T-helper 22 cell (primary cell): ENCODE measurements around the gene KCNG2.

ENCODE experiments used
- DNase-seq: peaks from one replicate; pipeline ENCODE4 v3.0.0-alpha.2; 2020; ENCODE audit warnings: low read depth

The KCNG2 gene

DNA sequence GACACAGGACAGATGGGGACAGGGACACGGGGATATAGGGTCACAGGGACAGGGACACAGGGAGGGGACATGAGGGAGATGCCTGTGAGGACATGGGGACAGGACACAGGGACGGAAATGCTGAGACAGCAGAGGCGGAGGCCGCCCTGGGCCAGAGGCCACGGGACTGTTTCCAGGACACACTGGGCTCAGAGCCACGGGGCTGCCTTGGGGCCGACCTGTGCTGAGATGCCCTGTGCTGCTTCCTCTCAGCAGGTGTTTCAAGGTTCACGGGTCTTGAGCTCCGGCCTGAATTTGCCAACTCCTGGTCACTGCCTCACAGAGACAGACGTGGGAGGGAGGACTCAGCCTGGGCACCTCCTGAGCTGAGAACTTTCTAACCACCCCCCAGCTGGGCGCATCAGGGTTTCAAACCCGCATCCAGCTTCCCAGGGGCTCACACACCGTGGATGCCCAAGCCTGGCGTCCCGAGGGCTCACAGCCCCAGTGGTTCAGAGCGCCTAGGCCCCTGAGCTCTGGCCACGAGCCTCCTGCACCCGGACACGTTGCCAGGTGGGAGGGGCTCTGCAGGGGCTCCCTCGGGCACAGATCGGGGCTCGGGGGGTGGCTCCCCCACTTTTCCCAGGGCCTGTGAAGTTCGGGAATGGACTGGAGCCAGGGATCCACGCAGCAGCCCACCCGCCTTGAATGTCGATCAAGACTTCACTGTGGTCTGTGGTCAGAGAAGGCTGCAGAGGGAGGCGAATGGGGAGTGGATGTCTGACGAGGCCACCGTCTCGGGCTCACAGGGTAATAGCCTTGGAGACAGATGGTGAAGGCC, 89.7 kb downstream of the KCNG2 start:
- no peak for DNase-seq

DNA sequence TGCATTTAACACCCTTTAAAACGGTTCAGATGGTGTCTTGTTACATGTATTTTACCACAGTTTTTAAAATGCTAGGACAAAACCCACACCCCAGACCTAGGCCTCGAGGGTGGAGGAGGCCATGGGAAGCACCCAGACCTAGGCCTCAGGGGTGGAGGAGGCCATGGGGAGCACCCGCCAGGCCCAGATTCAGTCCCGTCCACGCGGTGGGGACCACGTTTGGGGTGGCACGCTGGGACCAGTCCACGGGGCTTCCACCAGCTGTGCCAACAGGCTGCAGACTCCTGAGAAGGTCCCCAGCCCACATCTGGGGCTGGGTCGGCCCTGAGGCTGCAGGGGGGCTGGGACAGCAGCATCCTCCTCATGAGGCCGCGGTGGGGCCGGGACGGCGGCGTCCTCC, 90.3 kb downstream of the KCNG2 start:
- DNase-seq: no peak

DNA sequence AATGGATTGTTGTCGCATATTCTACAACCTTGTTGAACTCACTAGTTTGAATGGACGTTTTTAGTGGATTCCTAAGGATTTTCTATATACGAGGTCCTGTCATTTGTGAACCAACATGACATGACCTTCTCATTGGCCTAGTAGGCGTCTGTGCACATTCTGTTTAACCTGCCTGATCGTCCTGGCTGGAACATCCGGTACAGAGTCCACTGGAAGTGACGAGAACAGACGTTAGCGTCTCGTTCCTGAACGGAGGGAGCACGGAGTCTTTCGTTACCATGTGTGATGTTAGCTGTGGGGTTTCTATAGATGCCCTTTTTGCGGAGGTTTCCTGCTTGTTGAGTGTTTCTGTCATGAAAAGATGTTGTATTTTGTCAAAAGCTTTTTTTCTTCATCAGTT, 91.8 kb downstream of the KCNG2 start:
- no peak for DNase-seq

DNA sequence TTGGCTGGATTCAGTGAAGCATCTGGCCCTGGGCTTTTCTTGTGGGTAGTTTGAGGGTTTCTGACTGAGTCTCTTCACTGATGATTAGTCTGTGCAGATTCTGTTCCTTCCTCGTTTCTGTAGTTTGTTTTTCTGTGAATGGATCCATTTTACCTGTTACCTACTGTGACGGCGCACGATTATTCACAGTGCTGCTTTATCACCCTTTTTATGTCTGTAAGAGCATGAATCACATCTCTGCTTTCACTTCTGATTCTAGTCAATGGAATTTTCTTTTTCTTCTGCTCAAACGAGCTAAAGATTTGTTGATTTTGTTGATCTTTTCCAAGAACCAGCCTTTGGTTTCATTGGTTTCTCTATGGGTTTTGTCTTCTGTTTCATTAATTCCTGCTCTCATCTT, 92.9 kb downstream of the KCNG2 start:
- no peak for DNase-seq

DNA sequence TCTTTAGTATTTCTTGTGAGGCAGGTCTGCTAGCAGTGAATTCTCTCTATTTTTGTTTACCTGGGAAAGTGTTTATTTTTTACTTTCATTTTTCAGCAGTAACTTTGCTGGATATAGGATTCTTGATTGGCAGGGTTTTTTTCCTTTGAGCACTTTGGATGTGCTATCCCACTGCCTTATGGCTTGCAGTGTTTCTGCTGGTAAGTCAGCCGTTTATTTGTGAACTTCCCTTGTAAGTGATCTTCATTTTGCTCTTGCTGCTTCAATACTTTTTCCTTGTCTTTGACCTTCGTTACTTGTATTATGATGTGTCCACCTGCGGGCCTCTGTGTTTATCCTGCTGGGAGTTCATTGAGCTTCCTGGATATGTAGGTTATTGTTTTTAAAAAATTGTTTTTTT, 99.0 kb downstream of the KCNG2 start:
- no peak for DNase-seq

DNA sequence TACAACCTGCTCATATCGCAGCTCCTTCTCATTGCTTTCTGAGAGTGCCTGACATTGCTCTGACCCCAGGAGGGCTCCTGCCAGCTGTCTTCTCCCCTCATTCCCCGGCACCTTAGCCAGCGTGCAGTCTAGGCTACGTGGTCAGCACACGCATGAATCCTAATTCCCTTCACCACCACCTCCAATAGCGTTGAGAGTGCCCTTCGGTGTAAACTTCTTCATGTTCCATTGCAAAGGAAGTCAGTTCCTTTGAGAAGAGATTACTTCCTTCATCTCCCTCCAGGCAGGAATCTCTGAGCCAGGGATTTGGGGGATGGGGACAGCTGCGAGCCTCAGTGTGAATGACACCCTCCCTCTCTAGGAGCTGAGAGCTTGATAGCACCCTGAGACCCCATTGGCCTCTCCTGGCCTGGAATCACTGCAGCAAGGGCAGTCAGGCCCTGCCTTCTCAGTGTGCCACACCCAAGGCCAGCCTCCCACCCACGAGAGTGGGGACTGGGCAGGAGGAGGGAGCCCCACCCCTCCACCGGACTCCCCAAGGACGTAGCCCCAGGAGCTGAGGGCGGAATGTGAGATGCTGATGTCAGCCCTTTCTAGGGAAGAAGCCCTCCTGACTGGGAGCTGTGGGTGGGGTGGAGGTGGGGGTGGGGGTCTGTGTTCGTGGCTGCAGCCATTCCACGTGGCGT, 100.3 kb downstream of the KCNG2 start:
- no peak for DNase-seq

DNA sequence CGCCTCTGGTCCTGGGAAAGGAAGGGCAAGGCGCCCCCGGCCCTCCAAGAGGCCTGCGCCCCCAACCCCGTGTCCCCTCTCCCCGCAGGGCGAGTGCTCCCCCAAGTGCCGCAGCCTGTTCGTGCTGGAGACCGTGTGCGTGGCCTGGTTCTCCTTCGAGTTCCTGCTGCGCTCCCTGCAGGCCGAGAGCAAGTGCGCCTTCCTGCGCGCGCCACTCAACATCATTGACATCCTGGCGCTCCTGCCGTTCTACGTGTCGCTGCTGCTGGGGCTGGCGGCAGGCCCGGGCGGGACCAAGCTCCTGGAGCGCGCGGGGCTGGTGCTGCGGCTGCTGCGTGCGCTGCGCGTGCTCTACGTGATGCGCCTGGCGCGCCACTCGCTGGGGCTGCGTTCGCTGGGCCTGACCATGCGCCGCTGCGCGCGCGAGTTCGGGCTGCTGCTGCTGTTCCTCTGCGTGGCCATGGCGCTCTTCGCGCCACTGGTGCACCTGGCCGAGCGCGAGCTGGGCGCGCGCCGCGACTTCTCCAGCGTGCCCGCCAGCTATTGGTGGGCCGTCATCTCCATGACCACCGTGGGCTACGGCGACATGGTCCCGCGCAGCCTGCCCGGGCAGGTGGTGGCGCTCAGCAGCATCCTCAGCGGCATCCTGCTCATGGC, 101.3 kb downstream of the KCNG2 start:
- no peak for DNase-seq

DNA sequence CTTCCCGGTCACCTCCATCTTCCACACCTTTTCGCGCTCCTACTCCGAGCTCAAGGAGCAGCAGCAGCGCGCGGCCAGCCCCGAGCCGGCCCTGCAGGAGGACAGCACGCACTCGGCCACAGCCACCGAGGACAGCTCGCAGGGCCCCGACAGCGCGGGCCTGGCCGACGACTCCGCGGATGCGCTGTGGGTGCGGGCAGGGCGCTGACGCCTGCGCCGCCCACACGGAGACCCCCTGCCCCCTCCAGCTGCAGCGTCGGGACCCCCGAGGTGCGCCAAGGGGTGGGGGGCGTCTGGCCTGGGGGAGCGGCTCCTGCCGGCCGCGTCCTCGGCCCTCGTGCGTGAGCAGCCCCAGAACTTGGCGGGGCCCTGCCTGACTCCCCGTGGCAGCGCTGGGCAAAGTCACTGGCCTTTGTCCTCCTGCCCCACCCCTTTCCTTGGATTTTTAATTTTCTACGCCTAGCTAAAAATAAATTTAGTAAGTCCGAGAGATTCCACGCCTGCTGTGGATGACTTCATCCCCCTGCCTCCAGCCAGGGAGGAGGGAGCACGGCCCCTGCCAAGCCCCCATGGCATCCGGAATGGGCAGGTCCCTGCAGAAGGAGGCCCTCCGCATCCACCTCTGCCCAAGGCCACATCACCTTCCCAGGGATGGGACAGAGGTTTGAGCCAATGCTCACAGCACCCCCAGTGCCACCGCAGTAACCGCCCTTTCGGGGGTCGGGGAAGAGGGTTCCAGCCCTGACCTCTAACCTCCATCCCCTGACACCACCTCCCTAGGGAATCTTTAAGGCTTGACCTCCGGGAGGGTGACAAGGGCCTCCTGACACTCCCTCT, 102.1 kb downstream of the KCNG2 start:
- no peak for DNase-seq

DNA sequence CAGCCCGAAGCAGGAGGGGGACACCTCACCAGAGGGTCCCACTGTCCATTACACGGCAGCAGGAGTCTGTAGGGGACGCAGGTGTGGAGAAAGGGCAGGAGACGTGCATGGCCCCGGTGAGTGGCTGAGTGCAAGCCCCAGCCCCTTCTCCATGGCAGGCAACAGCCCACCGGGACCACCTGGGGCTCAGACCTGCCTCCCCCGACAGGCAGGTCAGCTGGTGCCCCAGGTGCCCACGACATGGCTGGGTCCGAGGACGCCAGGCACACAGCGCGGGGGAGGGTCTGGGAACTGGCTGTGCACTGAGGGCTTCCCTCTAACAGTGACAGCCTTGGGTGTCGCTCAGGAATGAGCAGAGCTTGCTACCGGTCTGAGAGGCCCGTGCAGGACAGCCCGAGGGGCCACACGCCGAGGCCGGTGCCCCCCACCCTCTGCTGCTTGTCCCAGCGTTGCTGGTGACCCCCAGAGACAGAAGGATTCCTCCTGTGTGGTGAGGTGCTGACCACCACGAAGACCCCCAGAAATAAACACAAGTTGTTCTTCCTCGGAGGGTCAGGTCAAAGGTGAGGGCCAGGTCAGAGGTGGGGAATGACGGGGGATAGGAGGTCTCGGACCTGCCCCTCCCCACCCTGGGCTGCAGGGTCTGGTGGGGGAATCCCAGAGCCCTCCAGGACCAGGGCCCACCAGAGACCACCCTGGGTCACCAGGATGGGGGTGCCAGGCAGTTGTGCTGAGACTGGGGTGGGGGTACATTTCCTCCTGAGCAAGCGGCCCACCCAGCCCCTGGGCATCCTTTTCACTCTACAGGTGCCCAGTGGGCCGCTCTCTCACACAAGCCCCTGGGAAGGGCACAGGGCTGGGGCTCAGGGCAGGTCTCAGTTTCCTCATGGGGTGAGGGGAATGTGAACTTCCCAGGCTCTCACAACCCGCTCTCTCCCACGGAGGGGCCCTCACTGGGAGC, 103.2 kb downstream of the KCNG2 start:
- no peak for DNase-seq

DNA sequence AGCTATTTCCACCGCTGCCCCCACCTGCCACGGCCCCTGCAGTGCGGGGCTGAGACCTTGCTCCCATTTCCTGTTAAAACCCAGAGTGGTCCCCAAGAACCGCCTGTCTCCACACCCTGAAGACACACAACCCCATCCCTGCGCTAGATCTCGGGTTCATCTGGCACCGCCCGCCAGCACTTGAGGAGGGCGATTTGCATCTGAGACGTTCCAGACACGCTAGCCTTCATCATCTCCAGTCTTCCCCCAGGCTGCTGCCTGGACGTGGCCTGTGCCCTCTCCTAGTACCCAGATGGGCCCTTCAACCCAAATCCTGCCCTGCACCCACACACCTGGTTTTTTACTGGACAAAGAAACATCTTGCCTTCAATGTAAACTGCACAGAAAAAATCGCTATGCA, 103.9 kb downstream of the KCNG2 start:
- no peak for DNase-seq

DNA sequence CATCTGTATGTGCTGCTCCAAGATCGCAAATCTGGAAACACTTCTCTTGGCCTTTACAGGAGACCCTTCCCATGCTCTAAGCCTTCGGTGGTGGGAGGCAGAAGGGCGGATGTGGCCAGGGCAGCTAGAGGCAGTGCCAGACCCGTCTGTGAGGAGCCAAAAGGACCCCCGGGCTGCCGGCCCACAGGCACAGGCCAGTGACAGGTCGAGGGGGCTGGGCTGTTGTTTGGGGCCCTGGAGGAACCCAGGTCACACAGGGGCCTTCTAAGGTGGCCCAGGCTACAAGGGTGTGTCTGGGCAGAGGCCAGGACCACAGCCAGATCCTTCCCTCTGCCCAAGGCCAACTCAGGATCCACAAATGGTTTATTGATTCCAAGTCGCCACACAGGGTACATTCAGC, 104.3 kb downstream of the KCNG2 start:
- DNase-seq: no peak

DNA sequence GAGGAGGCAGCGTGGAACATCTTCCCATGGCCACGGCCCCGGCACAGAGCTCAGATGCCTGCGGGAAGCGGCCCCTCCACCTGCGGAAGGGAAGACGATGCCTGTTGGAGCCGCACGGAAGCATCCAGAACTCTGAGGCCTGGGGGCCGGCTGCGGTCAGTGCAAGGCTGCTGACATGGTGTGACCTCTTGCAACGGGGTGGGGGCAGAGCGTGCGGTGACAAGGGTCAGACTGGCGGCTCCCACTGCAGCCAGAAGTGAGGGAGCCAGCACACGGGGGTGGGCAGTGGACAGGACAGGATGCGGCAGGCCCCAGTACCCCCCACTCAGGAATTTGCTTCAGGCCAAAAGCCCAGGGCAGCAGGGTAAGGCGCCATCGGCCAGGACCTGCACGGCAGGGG, 104.9 kb downstream of the KCNG2 start:
- no peak for DNase-seq

DNA sequence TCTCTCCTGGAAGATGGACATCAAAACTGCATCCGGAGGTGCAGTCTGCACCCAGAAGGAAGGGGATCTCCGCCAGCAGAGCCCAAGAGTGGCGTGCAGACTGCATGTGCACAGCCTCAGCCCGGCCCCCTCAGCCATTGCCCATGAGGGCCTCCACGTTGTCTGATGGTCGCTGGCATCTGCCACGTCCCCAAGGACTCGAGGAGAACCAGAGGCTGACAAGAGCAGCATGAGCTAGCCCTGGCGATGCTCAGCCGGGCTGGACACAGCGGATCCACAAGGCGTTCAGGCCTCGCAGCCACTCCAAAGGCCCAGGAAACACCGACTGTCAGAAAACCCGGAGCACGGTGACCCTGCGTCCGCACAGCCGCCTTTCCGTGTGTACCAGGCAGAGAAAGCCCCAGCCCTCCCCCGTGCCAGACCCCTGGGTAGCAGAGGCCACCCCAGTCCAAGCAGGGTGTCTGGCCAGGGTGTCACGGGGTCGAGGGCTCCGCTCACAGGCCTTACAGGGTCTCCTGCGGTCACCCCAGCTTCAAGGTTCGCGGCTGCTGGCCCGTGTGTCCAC, 105.4 kb downstream of the KCNG2 start:
- no peak for DNase-seq

DNA sequence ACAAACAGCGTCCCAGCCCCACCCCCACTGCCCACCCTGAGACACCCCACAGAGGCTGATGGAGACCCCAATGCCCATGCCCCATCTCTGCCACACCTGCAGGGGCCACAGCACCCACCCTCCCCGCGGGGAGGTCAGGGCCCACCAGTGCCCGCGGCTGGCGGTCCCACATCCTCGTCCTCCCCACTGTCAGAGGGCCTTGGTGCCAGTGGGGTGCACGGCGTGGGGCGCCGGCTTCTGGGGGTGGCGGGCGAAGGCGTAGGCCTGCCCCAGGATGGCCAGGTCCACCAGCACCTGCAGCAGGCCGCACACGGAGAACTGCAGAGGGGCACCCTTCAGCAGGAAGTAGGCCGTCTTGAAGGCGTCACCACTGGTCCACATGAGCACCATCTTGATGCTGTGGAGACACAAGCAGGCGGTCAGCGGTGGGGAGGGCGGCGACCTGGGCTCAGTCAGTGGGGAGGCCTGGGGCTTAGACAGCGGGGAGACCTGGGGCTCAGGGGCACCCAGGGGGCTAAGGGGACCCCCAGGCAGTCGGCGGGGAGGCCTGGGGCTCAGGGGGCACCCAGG, 106.1 kb downstream of the KCNG2 start:
- no peak for DNase-seq

DNA sequence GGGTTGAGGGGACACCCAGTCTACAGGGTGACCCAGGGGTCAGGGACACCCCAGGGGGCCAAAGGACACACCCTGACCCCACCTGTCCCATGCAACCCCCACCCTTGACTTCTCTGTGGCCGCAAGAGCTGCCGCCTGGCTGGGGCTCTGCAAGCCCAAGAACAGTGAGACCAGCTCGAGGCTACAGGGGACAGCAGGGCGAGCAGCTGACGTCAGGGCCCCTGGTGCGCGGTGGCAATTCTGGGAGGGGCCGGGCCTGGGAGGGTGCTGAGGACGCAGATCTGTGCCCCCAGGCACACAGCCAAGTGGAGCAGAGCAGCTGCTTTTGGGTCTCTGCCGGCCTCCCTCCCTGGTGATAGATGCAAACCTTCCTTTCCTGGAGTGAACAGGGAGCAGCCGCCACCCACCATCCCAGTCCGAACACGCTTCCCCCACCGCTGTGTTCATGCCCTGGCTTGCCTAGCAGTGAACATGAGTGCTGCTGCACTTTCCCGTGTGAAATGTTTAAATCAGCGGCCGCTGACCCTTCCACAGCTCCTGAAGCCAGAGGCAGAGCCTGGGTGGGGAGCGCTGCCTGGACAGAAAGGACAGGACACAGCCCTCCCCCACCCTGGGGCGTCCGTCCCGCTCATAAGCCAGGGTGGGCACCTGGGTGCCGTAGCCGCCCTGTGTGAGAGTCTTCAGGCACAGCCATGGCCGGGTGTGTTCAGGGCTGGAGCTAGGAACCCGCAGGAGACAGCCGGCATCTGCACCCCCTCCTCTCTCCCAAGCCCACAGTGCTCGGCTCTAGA, 106.8 kb downstream of the KCNG2 start:
- no peak for DNase-seq

DNA sequence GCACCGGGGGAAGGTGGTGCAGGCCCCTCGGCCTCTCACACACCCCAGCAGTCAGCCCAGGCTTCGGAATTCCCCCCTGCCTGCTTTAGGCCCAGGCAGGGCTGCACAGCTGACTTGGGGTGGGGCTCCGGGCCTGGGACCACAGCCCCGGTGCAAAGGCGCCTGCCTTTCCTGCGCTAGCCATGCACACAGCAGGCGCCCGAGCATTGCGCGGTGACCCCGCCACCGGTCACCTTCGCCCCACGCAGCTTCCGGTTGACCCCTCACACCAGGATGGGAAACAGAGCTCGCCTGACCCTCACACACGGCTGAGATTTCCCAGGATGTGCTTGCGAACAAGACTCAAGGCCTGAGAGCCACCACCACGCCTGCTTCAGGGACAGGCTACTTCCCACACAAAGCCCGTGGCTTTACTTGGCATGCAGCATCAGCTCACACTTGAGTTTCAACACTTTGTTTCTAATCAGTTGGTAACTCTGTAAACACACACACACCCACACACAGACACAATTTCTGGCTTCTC, 107.7 kb downstream of the KCNG2 start:
- no peak for DNase-seq

DNA sequence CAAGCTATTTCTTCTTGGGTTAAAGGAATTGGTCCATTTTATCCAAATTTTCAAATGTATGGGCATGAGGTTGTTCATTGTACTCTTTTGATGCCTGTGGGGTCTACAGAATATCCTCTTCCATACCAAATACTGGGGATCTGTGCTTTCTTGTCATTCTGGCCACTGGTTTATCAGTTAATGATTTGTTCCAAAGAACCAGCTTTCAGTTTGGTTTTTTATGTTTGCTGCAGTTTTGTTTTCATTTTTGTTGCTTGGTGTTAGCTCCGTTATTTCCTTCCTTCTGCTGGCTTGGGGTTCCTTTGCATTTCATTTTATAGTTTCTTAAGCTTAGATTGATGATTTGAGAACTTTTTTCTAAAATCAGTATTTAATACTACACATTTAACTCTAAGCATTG, 108.3 kb downstream of the KCNG2 start:
- DNase-seq: no peak

DNA sequence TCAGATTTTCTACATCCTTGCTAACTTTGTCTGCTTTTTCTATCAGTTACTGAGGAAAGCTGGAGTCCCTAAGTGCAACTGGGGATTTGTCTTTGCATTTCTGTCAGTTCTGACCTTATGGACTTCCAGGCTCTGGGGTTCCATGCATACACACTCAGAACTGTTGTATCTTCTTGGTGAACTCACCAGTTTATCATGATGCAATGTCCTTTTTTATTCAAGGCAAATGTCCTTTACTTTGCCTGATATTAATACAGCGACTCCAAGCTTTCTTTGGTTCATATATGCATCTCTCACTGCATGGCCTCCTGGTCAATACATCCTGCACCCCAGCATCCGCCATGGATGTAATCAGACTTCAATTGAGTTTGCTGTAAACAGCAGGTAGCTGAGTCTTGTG, 109.0 kb downstream of the KCNG2 start:
- DNase-seq: no peak

DNA sequence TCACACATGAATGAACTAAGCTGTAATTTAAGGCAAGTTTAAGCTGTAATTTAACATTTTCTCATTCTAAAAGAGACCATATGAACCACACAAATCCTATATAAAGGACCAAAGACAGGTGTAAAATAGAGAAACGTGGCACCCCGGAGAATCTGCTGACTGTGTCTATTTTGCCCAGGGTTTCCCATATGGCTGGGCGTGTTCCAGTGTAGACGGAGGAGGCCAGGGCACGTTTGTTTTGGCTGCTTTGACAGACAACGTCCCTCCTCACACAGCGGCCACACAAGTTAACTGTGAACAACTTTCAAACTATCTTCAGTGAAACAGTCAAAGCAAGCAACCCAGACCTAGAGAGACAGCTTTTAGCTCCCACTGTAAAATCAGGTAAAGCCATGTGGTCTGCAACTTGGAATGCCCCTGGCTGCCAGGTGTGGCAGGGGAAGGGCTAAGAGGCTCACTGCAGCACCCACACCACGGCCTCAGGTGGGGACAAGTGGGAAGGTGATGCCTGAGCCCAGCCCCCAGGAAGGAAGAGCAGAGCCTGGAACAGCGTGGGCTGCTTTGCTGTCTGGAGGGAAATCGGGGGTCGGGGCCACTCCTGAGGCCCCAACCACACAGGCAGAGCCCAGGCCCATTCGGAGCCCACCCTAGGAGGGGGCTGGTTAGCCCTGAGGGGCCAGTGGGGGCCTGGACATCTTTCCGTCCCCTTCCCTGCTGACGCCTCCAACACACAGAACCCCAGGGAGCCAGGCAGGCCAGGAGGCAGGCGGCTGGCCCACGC, 113.0 kb downstream of the KCNG2 start:
- DNase-seq: no peak
